RWPE1 (cell line): ENCODE measurements around the gene TMEM158.

ENCODE experiments used
- CTCF ChIA-PET: fragments of 350-600 bp; sonication (Branson Sonifier 250); formaldehyde crosslinking; extraction: SDS; loops from one replicate; lab custom pipeline; 2021; lab: Yijun Ruan, JAX
- POLR2A ChIA-PET: fragments of 400-600 bp; formaldehyde crosslinking; extraction: SDS; loops from one replicate; lab custom pipeline; 2020; ENCODE audit warnings: antibody characterized with exemption; ENCODE audit not compliant: low non-redundant PET; lab: Yijun Ruan, JAX
- DNase-seq: peaks from one replicate; pipeline ENCODE4 v3.0.0; 2012; ENCODE audit warnings: low spot score
- H3K27ac ChIP-seq: fragments of 450-650 bp; 2 replicates; pipeline ENCODE4 v1.5.1; 2017
- TF ChIP-seq, protein P1 (sequence below): fragments of 450-650 bp; conservative IDR thresholded peaks from 2 replicates; pipeline ENCODE4 v1.5.1; 2017; ENCODE audit warnings: low read depth, mild to moderate bottlenecking

TMEM158 gene

DNA sequence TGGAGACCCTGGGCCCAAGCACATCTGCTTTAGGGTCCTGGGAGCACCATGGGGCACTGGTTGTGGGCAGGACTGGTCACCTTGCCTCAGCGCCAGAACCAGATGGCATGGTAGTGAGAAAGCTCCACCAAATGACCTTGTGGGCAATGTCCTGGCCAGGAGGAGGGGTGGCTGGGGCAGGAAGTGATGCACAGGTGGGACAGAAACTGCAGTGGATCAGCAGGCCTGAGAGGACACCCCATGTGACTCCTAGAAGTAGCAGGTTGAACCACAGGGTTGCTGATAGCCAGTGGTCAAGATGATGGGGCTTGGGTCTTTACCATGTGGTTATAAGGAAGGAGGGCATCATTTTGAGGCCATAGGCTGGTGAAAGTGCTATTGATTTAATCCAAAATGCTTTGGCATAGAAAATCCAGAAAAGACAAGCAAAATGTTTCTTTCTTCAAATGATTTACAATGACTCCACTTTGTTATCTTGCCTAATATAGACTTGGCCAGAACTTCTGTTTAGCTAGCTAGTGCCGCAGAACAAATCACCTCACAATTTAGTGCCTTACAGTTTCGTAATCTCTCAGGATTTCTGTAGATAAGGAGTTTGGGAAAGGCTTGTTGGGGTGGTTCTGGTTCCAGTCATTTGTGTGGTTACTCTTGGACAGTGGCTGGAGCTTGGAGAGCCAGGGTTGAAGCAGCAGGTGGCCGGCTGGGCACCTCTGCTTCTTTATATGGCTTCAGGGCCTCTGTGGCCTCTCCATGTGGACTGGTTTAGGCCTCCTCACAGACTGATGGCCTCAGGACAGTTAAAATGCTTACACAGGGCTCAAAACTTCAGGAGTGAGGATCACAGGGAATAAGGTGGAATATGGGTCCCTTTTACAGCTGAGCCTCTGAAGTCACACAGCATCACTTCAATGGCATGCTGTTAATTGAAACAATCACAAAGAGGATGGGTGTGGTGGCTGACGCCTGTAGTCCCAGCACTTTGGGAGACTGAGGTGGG, 27.5 kb downstream of the TMEM158 start:
- CTCF ChIA-PET: interaction anchor here (0.7 to 0.8 kb wide), 2 partner anchors 26 to 54 kb away, joined by 3 to 4 read pairs; no protein-coding TSS in a partner anchor
- peak overlapping the region; percentile 79 for H3K27ac ChIP-seq
- no peak for DNase-seq
- TF ChIP-seq, protein P1, sequence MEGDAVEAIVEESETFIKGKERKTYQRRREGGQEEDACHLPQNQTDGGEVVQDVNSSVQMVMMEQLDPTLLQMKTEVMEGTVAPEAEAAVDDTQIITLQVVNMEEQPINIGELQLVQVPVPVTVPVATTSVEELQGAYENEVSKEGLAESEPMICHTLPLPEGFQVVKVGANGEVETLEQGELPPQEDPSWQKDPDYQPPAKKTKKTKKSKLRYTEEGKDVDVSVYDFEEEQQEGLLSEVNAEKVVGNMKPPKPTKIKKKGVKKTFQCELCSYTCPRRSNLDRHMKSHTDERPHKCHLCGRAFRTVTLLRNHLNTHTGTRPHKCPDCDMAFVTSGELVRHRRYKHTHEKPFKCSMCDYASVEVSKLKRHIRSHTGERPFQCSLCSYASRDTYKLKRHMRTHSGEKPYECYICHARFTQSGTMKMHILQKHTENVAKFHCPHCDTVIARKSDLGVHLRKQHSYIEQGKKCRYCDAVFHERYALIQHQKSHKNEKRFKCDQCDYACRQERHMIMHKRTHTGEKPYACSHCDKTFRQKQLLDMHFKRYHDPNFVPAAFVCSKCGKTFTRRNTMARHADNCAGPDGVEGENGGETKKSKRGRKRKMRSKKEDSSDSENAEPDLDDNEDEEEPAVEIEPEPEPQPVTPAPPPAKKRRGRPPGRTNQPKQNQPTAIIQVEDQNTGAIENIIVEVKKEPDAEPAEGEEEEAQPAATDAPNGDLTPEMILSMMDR: no peak
- POLR2A ChIA-PET: no interaction called here

DNA sequence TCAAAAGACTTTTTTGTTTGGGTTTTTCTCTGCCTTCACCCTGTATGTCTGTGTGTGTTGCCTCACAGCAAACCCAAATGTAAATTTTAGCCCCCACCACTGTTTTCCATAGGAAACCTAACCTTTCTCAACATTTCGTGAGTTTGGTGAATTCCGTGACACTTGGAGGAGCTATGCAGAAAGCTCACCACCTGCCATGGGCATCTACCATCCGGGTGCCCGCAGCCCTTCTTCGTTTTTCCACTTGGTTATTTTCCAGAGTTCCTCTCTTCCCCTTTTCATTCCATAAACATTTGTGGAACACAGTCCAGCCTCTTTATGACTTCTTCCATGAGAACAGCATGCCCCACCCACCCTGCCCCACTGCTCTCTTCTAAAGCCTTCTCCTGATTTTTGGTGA, 31.3 kb downstream of the TMEM158 start:
- no peak for DNase-seq
- CTCF ChIA-PET: no interaction called here
- TF ChIP-seq, protein P1: no peak
- no peak overlapping the region for H3K27ac ChIP-seq
- POLR2A ChIA-PET: no interaction called here

DNA sequence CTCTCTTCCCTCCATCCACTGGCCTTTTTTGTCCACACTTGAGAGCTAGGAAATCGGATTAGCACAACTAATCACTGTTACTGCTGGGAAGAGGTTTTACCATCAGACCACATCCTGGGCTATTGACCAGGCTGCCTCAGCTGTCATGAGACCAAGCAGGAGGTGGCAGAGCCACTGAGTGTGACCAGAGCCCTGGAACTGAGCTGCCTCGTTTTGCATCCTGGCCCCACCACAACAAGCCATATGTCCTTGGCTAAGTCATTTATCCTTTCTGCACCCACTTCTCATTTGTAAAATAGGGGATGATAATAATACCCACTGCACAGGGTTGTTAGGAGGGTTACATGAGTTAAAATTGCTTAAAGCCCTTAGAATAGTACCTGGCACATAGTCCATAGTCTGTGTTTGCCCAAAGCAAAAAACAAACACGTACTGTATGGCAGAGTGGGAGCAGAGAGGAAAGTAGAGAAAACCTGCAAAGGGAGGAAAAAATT, 34.1 kb downstream of the TMEM158 start:
- DNase-seq: no peak
- CTCF ChIA-PET: no interaction called here
- TF ChIP-seq, protein P1: no peak
- POLR2A ChIA-PET: no interaction called here
- no peak overlapping the region for H3K27ac ChIP-seq

DNA sequence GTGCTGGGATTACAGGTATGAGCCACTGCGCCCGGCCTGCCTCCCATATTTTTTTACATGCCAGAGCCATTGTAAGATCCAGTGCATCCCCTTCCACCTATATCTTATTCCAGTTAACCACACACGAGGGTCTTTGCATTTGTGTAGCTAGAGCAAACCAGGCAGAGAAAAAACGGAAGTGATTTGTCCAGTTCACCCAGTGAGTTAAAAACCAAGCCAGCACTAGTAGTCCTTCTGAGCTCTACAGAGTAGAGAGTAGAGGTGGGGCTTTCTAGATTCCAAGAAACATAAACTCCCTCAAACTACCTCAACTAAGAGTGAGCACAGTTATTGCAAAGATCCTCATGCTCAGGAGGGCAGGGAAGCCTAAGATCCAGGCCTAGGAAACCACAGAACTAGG, 34.7 kb downstream of the TMEM158 start:
- TF ChIP-seq, protein P1: no peak
- ChIA-PET POLR2A (no interaction called here), CTCF (no interaction called here)
- no peak for DNase-seq
- H3K27ac ChIP-seq: no peak overlapping the region

DNA sequence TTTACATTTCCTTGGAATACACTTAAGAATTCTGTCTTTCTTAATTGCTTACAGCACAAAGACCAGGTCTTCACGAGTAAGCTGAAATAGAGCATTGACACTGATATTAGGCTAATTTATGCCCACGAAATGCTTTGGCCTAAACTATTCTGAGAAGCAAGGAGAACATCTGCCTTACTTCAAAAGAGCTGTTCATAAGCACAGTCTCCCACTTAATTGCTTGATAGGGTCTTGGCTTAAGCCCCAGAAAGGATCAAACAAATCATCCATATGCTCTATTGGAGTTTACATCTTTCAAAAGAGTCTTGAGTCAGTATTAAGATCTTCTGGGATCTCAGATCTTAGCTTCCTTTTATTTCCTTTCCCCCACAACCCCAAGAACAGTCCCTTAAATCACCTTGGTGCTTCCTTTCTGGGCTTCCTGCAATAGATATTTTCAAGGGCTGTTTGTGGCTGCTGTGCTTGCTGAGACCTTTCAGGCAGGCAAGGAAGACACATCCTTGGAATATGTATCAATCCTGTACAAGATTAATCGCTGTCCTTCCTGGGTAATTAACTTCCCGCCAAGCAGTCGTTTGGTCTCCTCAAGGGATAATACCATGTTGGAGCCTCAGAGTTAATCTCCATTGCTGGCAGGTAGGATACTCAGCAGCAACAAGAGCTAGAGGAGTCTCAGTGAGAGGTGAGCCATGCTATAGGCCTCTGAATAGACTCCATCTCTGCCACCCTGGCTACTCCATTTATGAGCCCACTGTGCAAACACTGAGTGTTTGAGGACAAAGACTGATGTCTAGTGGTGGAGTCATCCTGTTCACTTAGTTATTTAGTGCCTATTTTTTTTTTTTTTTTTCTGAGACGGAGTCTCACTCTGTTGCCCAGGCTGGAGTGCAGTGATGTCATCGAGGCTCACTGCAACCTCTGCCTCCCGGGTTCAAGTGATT, 37.1 kb downstream of the TMEM158 start:
- ChIA-PET CTCF (no interaction called here), POLR2A (no interaction called here)
- TF ChIP-seq, protein P1: no peak
- H3K27ac ChIP-seq: no peak overlapping the region
- no peak for DNase-seq

DNA sequence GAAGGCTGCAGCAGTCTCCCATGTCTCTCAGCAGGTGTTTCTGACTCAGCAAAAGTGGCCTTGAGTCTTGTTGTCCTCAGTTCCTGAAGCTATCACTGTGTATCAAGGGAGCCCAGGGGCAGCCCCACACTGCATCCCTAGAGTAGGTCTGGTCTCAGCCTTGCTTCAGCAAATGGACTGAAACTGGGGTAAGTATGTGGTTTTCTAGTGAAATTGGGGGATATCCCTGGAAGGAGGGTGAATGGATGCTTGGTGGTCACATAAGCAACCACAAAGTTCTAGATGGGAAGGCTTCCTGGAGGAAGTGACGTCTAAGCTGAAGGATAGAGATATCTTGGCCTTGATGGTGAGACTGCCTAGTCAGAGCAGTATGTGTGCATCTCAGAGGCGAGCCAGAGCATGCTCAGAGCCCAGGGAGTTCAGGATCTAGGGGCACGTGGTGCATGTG, 38.4 kb downstream of the TMEM158 start:
- no peak for DNase-seq
- POLR2A ChIA-PET: no interaction called here
- CTCF ChIA-PET: no interaction called here
- peak overlapping the region; percentile 39 for H3K27ac ChIP-seq
- TF ChIP-seq, protein P1: no peak
